H9 (cell line): ENCODE measurements around the gene HIPK4. TPM values are rescaled to one million over a fixed set of nuclear protein-coding genes. Genes with fewer than 3 reads are reported as not detected.

Source experiments
- DNase-seq: peaks from one replicate; pipeline ENCODE4 v3.0.0-alpha.2; 2017
- H2AFZ ChIP-seq: one replicate; pipeline ENCODE4 v1.6.1; 2013; ENCODE audit warnings: mild to moderate bottlenecking, low read length, control low read depth, moderate library complexity
- H2AK5ac ChIP-seq: 2 replicates; pipeline ENCODE4 v1.6.1; 2013; ENCODE audit warnings: low read length, control low read depth, mixed read lengths; ENCODE audit not compliant: insufficient read length
- H2BK120ac ChIP-seq: one replicate; pipeline ENCODE4 v1.6.1; 2013; ENCODE audit warnings: low read depth, mild to moderate bottlenecking, low read length, control low read depth, inconsistent platforms; ENCODE audit not compliant: poor library complexity, severe bottlenecking
- H2BK12ac ChIP-seq: 2 replicates; pipeline ENCODE4 v1.6.1; 2013; ENCODE audit warnings: low read length, control low read depth, mixed read lengths, low read depth; ENCODE audit not compliant: insufficient read length
- H2BK15ac ChIP-seq: 2 replicates; pipeline ENCODE4 v1.6.1; 2013; ENCODE audit warnings: low read depth, low read length, control low read depth
- H2BK20ac ChIP-seq: one replicate; pipeline ENCODE4 v1.6.1; 2013; ENCODE audit warnings: low read depth, mild to moderate bottlenecking, low read length, control low read depth, inconsistent platforms; ENCODE audit not compliant: poor library complexity, severe bottlenecking
- H2BK5ac ChIP-seq: 2 replicates; pipeline ENCODE4 v1.6.1; 2013; ENCODE audit warnings: low read length, control low read depth, mixed read lengths; ENCODE audit not compliant: insufficient read length
- H3K14ac ChIP-seq: 2 replicates; pipeline ENCODE4 v1.6.1; 2013; ENCODE audit warnings: low read length, control low read depth; ENCODE audit not compliant: insufficient read depth
- H3K18ac ChIP-seq: 2 replicates; pipeline ENCODE4 v1.6.1; 2013; ENCODE audit warnings: low read depth, mild to moderate bottlenecking, mixed read lengths, low read length, control low read depth; ENCODE audit not compliant: insufficient read length
- H3K23ac ChIP-seq: 2 replicates; pipeline ENCODE4 v1.6.1; 2013; ENCODE audit warnings: low read length, control low read depth, mixed read lengths, low read depth; ENCODE audit not compliant: insufficient read length
- H3K23me2 ChIP-seq: 2 replicates; pipeline ENCODE4 v1.6.1; 2013; ENCODE audit warnings: low read depth, mild to moderate bottlenecking, mixed read lengths, low read length, control low read depth; ENCODE audit not compliant: insufficient read length, poor library complexity, severe bottlenecking
- H3K27ac ChIP-seq: 2 replicates; pipeline ENCODE4 v1.5.1; 2013; ENCODE audit warnings: low read length, control low read depth, mixed read lengths, low read depth; ENCODE audit not compliant: insufficient read length
- H3K27me3 ChIP-seq: 2 replicates; pipeline ENCODE4 v1.6.1; 2013; ENCODE audit warnings: low read length, control low read depth, inconsistent platforms; ENCODE audit not compliant: insufficient read depth
- H3K4ac ChIP-seq: 2 replicates; pipeline ENCODE4 v1.6.1; 2013; ENCODE audit warnings: low read depth, mild to moderate bottlenecking, control low read depth, inconsistent platforms, low read length, moderate library complexity
- H3K4me1 ChIP-seq: 2 replicates; pipeline ENCODE4 v1.6.1; 2013; ENCODE audit warnings: low read length, control low read depth, inconsistent platforms; ENCODE audit not compliant: insufficient read depth
- H3K4me2 ChIP-seq: 2 replicates; pipeline ENCODE4 v1.6.1; 2013; ENCODE audit warnings: low read length, control low read depth, mixed read lengths; ENCODE audit not compliant: insufficient read length, insufficient read depth
- H3K56ac ChIP-seq: 2 replicates; pipeline ENCODE4 v1.6.1; 2013; ENCODE audit warnings: low read depth, mild to moderate bottlenecking, mixed read lengths, low read length, control low read depth; ENCODE audit not compliant: insufficient read length
- H3K79me1 ChIP-seq: 2 replicates; pipeline ENCODE4 v1.6.1; 2013; ENCODE audit warnings: low read depth, mild to moderate bottlenecking, moderate library complexity, low read length, control low read depth, inconsistent platforms; ENCODE audit not compliant: insufficient read depth, poor library complexity, severe bottlenecking
- H3K79me2 ChIP-seq: 2 replicates; pipeline ENCODE4 v1.6.1; 2013; ENCODE audit warnings: low read length, control low read depth, inconsistent platforms; ENCODE audit not compliant: insufficient read depth
- H3K9ac ChIP-seq: 2 replicates; pipeline ENCODE4 v1.6.1; 2013; ENCODE audit warnings: low read length, control low read depth, mixed read lengths; ENCODE audit not compliant: insufficient read length; ENCODE audit errors: extremely low read depth
- H3K9me3 ChIP-seq: one replicate; pipeline ENCODE4 v1.6.1; 2013; ENCODE audit warnings: low read depth, low read length, inconsistent platforms; ENCODE audit not compliant: control insufficient read depth
- H3T11ph ChIP-seq: one replicate; pipeline ENCODE4 v1.6.1; 2013; ENCODE audit warnings: mild to moderate bottlenecking, low read length, control low read depth, inconsistent platforms
- H4K20me1 ChIP-seq: one replicate; pipeline ENCODE4 v1.6.1; 2013; ENCODE audit not compliant: control insufficient read depth, insufficient read length, insufficient read depth
- H4K5ac ChIP-seq: 2 replicates; pipeline ENCODE4 v1.6.1; 2013; ENCODE audit warnings: low read depth, mild to moderate bottlenecking, mixed read lengths, low read length, control low read depth; ENCODE audit not compliant: insufficient read length
- H4K8ac ChIP-seq: replicated peaks from 2 replicates; pipeline ENCODE4 v1.6.1; 2013; ENCODE audit warnings: low read length, control low read depth, mixed read lengths, low read depth; ENCODE audit not compliant: insufficient read length
- H4K91ac ChIP-seq: 2 replicates; pipeline ENCODE4 v1.6.1; 2013; ENCODE audit warnings: low read depth, mild to moderate bottlenecking, moderate library complexity, mixed read lengths, low read length, control low read depth; ENCODE audit not compliant: insufficient read length
- H3K27ac Mint-ChIP-seq, 3 experiments: 2 replicates in 2 of 3; 3 replicates in 1 of 3; pipeline ENCODE4 v1.8.0; 2020 to 2021; ENCODE audit warnings: mixed read lengths in 3 of 3, mild to moderate bottlenecking in 1 of 3, moderate library complexity in 1 of 3
- H3K27me3 Mint-ChIP-seq: 2 replicates; pipeline ENCODE4 v1.8.0; 2021; ENCODE audit warnings: low read depth, mild to moderate bottlenecking, moderate library complexity, mixed read lengths
- H3K36me3 Mint-ChIP-seq, 3 experiments: 2 replicates in 2 of 3; 3 replicates in 1 of 3; pipeline ENCODE4 v1.8.0; 2020 to 2021; ENCODE audit warnings: low read depth in 3 of 3, mixed read lengths in 3 of 3; ENCODE audit not compliant: insufficient read depth in 1 of 3
- H3K4me1 Mint-ChIP-seq, 2 experiments: 2 replicates each; pipeline ENCODE4 v1.8.0; 2020; ENCODE audit warnings: mixed read lengths in 2 of 2
- H3K4me3 Mint-ChIP-seq, 2 experiments: 2 replicates in 1 of 2; 3 replicates in 1 of 2; pipeline ENCODE4 v1.8.0; 2020 to 2021; ENCODE audit warnings: mild to moderate bottlenecking in 2 of 2, mixed read lengths in 2 of 2, moderate library complexity in 1 of 2
- H3K9me3 Mint-ChIP-seq, 2 experiments: 2 replicates in 1 of 2; 3 replicates in 1 of 2; pipeline ENCODE4 v1.8.0; 2020; ENCODE audit warnings: mild to moderate bottlenecking in 2 of 2, mixed read lengths in 2 of 2, moderate library complexity in 1 of 2
- WGBS: extraction: QIAGEN DNeasy Blood & Tissue Kit; methylation state at CpG from one replicate; pipeline ENCODE4 v1.1.7; 2013; ENCODE audit warnings: missing lambda C conversion rate, low lambda C conversion rate, mixed read lengths; ENCODE audit not compliant: insufficient read length; ENCODE audit errors: extremely low coverage; 5-methylcytosine and 5-hydroxymethylcytosine counted together
- total RNA-seq: library from RNA; stranded (reverse); gene quantifications from 2 replicates; pipeline ENCODE4 v1.2.1, GENCODE V29; 2021
- TF ChIP-seq, protein P1 (sequence below): fragments of 200-600 bp; sonication (generic); conservative IDR thresholded peaks from 3 replicates; pipeline ENCODE4 v1.8.0; 2021; ENCODE audit warnings: antibody characterized with exemption, mild to moderate bottlenecking

Gene HIPK4
- total RNA-seq, 1 experiment from 2014 or later, result 0.15 TPM

DNA sequence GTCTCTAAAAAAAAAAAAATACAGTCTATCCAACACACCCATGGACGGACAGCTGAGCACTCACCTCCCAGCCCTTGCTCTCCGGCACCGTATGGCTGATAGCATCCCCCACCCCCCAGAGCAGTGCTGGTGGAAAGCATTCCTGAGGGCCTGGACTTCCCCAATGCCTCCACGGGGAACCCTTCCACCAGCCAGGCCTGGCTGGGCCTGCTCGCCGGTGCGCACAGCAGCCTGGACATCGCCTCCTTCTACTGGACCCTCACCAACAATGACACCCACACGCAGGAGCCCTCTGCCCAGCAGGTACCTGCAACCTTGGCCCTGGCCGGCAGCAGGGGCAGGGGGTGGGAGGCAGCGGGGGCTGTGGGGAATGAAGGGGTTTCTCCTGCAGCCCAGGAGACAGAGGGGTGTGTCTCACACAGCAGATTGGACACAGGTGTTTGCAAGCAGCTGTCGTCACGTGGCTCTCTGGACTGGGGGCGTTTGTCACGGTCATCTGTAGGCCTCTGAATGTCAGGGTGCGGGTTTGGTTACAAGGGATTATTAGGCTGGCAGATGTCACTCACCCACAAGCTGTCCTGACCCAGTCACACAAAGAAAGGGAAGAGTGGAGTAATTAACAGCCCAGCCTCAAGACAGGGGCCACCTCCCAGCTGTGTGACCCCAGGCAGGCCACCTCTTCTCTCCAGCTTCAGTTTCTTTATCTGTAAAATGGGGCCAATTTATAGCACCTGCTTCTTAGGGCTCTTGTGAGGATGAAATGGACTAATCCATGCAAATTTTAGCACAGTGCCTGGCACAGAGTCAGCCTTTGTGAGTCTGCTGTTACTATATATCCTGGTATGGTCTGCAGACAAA lies 22.2 kb downstream of the HIPK4 start:
- peaks cover 7% of the 10 kb centered on the region for H3K23me2 ChIP-seq
- no peaks in the 10 kb centered on the region for H3K9me3 ChIP-seq
- H4K8ac ChIP-seq, result no peak overlapping the region
- H4K91ac ChIP-seq, result no peak overlapping the region
- H2AK5ac ChIP-seq, result no peak overlapping the region
- no peaks in the 10 kb centered on the region for H3K27me3 ChIP-seq
- H3K18ac ChIP-seq, result no peak overlapping the region
- no peaks in the 10 kb centered on the region for H3K79me1 ChIP-seq
- no peak overlapping the region for H2BK5ac ChIP-seq
- no peaks in the 10 kb centered on the region for H3K79me2 ChIP-seq
- no peak overlapping the region for H2BK120ac ChIP-seq
- no peak overlapping the region for H2BK12ac ChIP-seq
- peak overlapping the region in 2 of 3 experiments; percentile 14 to 91; a peak in 1 of 7 replicates for H3K27ac Mint-ChIP-seq
- no peak overlapping the region for H3K23ac ChIP-seq
- no peaks in the 10 kb centered on the region for H4K20me1 ChIP-seq
- H3K4ac ChIP-seq, result no peak overlapping the region
- TF ChIP-seq, protein P1, sequence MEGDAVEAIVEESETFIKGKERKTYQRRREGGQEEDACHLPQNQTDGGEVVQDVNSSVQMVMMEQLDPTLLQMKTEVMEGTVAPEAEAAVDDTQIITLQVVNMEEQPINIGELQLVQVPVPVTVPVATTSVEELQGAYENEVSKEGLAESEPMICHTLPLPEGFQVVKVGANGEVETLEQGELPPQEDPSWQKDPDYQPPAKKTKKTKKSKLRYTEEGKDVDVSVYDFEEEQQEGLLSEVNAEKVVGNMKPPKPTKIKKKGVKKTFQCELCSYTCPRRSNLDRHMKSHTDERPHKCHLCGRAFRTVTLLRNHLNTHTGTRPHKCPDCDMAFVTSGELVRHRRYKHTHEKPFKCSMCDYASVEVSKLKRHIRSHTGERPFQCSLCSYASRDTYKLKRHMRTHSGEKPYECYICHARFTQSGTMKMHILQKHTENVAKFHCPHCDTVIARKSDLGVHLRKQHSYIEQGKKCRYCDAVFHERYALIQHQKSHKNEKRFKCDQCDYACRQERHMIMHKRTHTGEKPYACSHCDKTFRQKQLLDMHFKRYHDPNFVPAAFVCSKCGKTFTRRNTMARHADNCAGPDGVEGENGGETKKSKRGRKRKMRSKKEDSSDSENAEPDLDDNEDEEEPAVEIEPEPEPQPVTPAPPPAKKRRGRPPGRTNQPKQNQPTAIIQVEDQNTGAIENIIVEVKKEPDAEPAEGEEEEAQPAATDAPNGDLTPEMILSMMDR, result no peak
- no peak overlapping the region for H3K9ac ChIP-seq
- H3K9me3 Mint-ChIP-seq, result no peaks in the 10 kb centered on the region
- H3K14ac ChIP-seq, result no peak overlapping the region
- no peak overlapping the region; a peak in 1 of 5 replicates for H3K4me3 Mint-ChIP-seq
- no peak overlapping the region for H3K56ac ChIP-seq
- no peak overlapping the region for H2AFZ ChIP-seq
- no peak overlapping the region for H3K27ac ChIP-seq
- peaks cover 18 to 48% (median 47%) of the 10 kb centered on the region in 3 experiments for H3K36me3 Mint-ChIP-seq
- H3K4me1 Mint-ChIP-seq, result peaks cover 18 to 27% of the 10 kb centered on the region in 2 experiments
- H2BK15ac ChIP-seq, result no peak overlapping the region
- no peak overlapping the region for H3K4me2 ChIP-seq
- no peak overlapping the region for H4K5ac ChIP-seq
- DNase-seq, result no peak
- no peaks in the 10 kb centered on the region for H3K4me1 ChIP-seq
- H3K27me3 Mint-ChIP-seq, result no peaks in the 10 kb centered on the region; the same call in 1 of the 2 replicates
- WGBS, result no CpG with 5 or more reads among the region's 16 CpGs
- no peak overlapping the region for H2BK20ac ChIP-seq
- H3T11ph ChIP-seq, result no peak overlapping the region
